GM13976 (cell line): ENCODE measurements around the gene FDX1.

ENCODE experiments used
- DNase-seq: peaks from one replicate; pipeline ENCODE4 v3.0.0; 2012; ENCODE audit warnings: low spot score
- in situ Hi-C: fragments of 300-500 bp; cut with MboI; formaldehyde crosslinking; loops from one replicate; pipeline ENCODE4 v1.12.0; 2022; ENCODE audit warnings: low sequenced_read_pairs, mixed read lengths, inconsistent platforms; ENCODE audit not compliant: unreplicated experiment
- TF ChIP-seq, protein P1 (sequence below): IDR thresholded peaks from 2 replicates; pipeline ENCODE4 v1.5.1; 2012; ENCODE audit warnings: borderline replicate concordance, mild to moderate bottlenecking; ENCODE audit not compliant: insufficient read depth; ENCODE audit errors: extremely low read depth, missing control alignments, control extremely low read depth

Gene FDX1

DNA sequence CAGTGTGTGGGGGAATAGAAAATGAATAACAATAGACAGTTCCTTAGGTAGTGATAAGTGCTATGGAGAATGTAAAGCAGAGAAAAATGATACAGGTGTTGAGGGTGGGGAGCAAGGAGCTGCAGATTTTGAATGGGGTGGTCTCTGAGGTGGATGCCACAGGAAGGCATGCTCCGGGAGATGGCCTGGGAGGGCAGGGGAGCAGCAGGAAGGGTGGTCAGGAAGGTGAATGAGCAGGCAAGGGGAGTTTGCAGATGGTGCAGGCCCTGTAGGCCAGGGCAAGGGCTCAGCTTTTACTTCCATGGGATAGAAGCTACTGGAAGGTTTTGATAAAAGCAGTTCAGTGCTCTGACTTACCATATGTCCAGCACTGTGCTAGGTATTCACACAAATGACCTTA lies 44.8 kb downstream of the FDX1 start:
- DNase-seq, result no peak
- in situ Hi-C loops, result loop anchor here (25.0 kb wide), 1 partner anchor 963 kb away; no protein-coding TSS in a partner anchor
- TF ChIP-seq, protein P1, sequence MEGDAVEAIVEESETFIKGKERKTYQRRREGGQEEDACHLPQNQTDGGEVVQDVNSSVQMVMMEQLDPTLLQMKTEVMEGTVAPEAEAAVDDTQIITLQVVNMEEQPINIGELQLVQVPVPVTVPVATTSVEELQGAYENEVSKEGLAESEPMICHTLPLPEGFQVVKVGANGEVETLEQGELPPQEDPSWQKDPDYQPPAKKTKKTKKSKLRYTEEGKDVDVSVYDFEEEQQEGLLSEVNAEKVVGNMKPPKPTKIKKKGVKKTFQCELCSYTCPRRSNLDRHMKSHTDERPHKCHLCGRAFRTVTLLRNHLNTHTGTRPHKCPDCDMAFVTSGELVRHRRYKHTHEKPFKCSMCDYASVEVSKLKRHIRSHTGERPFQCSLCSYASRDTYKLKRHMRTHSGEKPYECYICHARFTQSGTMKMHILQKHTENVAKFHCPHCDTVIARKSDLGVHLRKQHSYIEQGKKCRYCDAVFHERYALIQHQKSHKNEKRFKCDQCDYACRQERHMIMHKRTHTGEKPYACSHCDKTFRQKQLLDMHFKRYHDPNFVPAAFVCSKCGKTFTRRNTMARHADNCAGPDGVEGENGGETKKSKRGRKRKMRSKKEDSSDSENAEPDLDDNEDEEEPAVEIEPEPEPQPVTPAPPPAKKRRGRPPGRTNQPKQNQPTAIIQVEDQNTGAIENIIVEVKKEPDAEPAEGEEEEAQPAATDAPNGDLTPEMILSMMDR, result no peak

DNA sequence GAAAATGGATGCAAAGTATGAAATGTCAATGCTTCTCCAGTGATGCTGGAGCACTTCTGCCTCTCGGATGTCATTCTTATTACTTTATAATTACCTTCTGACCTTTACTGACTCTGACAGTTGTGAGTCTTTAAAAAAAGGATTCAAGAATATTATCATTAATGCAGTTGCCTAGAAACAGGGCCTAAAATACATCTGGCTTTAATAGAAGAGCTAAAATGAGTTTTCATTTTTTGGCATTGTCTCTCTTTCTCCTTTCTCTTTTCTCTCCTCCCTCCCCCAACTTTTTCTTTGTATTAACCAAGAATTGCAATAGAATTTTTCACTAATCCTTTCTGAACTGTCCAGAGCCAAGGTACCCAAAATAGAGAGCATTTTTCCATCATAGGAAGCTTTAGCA lies 45.9 kb downstream of the FDX1 start:
- DNase-seq, result no peak
- TF ChIP-seq, protein P1, result no peak
- in situ Hi-C loops, result no loop called here

DNA sequence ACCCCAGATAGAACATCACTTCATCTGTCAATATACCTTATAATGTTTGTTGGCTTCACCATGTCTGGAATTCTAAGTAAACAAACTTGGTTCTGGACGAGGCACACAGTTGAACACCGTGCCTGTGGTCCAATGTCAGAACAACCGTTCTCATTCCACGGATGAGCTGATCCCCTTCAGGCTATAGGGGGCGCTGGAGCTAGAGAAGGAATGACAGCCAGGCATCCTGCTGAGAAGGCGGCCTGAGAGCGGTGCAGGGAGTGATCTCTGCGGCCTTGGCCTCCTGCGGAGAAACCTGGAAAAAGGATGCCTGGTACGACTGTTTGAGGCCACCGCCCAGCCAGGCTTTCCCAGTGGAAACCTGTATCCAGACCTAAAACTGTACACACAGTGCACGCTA lies 48.7 kb downstream of the FDX1 start:
- TF ChIP-seq, protein P1, result no peak
- DNase-seq, result no peak
- in situ Hi-C loops, result no loop called here

DNA sequence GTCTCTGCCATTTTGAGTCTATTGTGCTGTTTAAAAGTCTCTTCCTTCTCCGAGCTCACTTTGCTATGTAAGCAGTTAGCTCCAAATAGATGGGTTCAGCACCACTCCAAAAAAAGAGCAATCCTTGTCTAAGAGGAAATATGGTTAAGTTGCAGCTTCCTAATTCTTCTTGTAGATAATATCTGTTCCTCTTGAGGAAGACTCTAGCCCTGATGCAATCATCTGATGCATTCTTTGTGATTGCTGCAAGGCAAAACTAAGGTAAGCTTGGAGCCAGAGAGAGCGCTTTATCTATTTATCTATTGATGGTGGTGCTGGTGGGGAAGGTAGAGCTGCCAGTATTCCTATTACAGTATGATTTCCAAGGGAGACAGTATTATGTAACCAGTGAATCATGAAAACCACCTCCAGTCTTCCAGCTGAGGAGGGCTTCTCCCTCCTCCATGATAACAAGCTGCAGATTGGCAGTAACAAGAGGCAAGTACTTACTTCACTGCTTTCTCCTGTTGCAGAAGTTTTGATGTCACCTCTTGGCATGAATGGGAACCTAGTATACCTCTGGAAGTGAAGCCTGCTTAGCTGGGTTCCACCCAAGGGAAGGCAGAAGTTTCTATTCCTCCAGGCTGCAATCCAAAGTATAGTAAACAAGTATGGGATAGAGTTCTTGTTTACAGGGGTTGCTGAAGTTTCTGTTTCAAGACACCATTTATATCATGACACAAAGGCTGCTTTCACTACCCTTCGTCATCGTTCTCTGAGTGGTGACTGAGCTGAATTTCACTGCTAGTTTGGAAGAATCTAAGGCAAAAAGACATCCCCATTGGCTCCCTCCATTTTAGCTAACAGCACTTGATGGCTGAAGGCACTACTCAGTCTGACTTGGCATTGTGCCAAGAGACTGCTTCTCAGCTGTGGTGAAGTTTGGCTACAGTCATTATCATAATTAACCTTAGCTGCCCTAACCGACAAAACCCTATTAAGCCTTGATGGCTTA lies 49.7 kb downstream of the FDX1 start:
- TF ChIP-seq, protein P1, result no peak
- in situ Hi-C loops, result no loop called here

DNA sequence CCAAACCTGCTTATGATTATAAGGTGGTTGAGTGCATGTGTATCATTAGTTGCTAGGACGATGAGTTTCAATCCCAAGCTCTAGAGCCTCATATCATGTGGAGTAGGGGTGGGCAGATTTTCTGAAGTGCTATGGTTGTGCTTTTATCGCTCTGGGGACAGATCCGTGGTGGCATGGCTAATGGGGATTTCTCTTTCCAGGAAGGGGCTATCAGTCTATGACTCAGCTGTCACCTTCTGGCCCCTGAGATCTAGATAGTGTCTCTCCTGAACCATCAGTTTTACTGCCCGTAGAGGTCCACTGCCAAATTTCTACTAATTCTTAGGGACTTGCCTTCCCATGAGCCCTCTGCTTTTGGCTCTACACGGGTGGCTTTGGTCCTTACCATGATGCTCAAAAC lies 51.8 kb downstream of the FDX1 start:
- no peak for DNase-seq
- TF ChIP-seq, protein P1, result no peak
- in situ Hi-C loops, result no loop called here

More for the DNA sequence above, 49.7 kb downstream of the FDX1 start:
- DNase-seq, result no peak

DNA sequence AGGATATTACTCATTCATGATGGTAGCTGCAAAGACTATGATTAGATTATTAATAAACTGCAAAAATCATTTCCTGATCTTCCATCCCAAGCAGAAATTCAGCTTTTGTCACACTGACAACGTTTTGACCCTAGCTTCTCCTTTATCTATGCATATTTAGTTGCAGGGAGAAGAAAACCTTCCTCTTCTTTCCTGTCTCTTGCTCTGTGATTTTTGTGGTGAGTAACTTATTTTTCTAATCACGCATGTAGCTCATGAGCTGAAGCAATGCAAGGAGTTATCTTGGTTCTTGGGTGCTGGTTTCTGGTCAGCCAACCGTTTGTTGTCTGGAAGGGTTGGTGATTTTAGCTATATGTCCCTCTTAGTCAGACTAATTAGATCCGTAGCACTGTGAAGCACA lies 56.4 kb downstream of the FDX1 start:
- DNase-seq, result no peak
- in situ Hi-C loops, result no loop called here
- TF ChIP-seq, protein P1, result no peak
